Germinal center (tissue), 1 donor: ENCODE results near the gene TRAF1.

Source experiments
- DNase-seq: peaks from one replicate; pipeline ENCODE4 v3.0.0; 2012; ENCODE audit warnings: mixed read lengths, low spot score

The TRAF1 gene

GRCh38 chr9:120924698-120925534 is 1.7 kb downstream of the TRAF1 start:
- no peak for DNase-seq

- DNase-seq: no peak
Observed at GRCh38 chr9:120923620-120924328, 2.8 kb downstream of the TRAF1 start.

- no peak for DNase-seq
Observed at GRCh38 chr9:120922404-120923195, 4.0 kb downstream of the TRAF1 start.

- DNase-seq: no peak
Observed at GRCh38 chr9:120921661-120922181, 4.9 kb downstream of the TRAF1 start.

- no peak for DNase-seq
Observed at GRCh38 chr9:120920806-120921178, 5.8 kb downstream of the TRAF1 start.

- DNase-seq: no peak
Observed at GRCh38 chr9:120919843-120920805, 6.5 kb downstream of the TRAF1 start.

- DNase-seq: no peak
Observed at GRCh38 chr9:120918931-120919842, 7.4 kb downstream of the TRAF1 start.

DNA sequence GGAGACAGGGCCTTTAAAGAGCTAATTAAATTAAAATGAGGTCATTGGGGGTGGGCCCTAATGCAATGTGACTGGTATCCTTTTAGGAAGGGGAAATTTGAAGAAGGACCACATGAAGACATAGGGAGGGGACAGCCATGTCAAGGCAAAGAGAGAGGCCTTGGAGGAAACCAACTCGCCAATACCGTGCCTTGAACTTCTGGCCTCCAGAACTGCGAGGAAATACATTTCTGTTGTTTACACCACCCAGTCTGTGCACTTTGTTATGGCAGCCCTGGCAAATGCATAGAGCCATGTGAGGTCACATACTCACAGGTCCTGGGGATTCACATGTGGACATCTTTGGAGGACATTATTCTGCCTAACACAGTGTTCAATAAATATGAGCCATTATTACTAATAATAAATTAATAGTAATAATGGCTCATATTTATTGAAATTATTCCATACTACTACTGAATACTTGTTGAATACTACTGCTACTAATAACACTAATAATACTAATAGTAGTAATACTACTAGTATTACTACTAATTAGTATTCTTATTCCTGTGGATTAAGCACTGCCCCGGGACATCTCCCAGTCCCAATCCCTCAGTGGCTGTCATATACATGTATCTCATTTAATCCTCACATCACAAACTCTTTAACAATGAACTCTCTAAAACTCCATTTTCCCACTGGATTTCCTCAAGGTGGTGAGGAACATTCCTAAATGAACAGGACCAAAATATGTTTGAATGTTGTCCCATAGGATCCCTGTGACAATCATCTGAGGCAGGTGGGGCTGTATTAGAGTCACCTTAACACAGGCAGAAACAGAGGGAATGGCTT is 8.4 kb downstream of the TRAF1 start:
- DNase-seq: no peak

DNA sequence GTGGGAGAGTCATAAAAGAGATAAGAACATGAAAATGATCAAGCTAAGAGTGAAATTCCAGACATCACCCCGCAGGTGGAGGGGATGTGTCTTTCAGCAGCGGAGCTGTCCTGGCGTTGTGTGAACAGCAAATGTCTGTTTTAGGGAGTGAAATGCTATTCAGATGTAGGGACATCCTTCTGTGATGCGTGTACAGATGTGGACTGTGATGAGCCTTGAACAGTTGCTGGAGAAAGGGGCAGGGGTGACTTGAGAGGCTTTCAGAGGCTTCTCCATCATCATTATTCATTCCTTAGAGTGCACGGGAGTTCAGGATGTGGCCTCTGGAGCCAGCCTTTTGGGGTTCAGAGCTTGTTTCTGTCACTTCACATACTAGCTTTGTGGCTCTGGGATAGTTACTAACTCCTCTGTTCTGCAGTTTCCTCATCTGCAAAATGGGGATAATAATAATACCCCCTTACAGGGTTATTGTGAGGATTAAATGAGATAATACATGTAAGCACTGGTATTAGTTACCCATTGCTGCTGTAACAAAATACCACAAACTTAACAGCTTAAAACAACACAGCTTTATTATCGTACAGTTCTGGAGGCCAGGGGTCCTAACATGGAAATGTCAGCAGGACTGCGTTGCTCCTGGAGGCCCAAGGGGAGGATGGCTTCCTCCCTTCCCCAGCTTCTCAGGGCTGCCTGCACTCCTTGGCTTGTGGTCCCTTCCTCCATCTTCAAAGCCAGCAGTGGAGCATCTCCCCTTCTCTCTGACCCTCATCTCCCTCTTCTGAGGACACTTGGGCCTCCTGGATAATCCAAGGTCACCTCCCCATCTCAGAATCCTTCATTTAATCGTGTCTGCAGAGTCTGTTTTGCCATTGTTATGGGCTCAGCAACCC is 9.4 kb downstream of the TRAF1 start:
- no peak for DNase-seq

- DNase-seq: no peak
Observed at GRCh38 chr9:120916588-120916987, 10.0 kb downstream of the TRAF1 start.

DNA sequence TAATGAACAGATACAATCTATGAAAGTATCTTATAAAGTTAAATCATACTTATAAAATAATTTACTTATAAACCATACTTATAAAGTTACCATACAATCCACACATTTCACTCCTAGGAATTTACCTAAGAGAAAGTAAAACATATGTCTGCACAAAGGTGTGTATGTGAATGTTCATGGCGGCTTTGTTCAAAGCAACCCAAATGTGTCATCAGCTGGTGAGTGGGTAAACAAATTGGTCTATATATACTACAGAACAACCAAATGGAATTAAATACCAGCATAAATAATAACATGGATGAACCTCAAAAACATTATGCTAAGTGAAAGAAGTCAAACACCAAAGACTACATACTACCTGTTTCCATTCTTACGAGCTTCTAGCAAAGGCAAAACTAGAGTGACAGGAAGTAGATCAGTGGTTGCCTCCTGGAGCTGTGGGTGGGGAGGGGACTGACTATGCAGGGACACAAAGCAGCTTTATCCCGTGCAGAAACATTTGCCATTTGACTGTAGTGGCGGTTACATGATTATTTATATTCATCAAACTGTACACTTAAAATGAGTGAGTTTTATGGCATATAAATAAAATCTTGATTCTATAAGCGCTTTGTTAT is 10.6 kb downstream of the TRAF1 start:
- no peak for DNase-seq

- DNase-seq: no peak
Observed at GRCh38 chr9:120914953-120915352, 11.6 kb downstream of the TRAF1 start.

GRCh38 chr9:120914396-120914795 is 12.2 kb downstream of the TRAF1 start:
- DNase-seq: no peak

- no peak for DNase-seq
Observed at GRCh38 chr9:120913647-120914264, 12.8 kb downstream of the TRAF1 start.

- DNase-seq: no peak
Observed at GRCh38 chr9:120912958-120913646, 13.5 kb downstream of the TRAF1 start.

- DNase-seq: no peak
Observed at GRCh38 chr9:120911295-120911837, 15.2 kb downstream of the TRAF1 start.
